HG03280 (cell line): ENCODE data around the gene AIP.
"Not testable (repeated sequence)": the region's sequence is repeated elsewhere in the genome, so short reads cannot be mapped to it uniquely, and the experiment has no call there.

Experiments used
- ATAC-seq: cut with Tn5 transposase; IDR thresholded peaks from one replicate; pipeline ENCODE4 v1.9.1; 2021; ENCODE audit warnings: mild to moderate bottlenecking, moderate library complexity; ENCODE audit not compliant: unreplicated experiment

AIP gene

GRCh38 chr11:67448220-67448609, 34.6 kb upstream of the AIP start:
- no peak for ATAC-seq

- no peak for ATAC-seq
Observed at GRCh38 chr11:67449116-67449844, 33.5 kb upstream of the AIP start.

GRCh38 chr11:67450796-67451657, 31.8 kb upstream of the AIP start:
- ATAC-seq, result no peak

DNA sequence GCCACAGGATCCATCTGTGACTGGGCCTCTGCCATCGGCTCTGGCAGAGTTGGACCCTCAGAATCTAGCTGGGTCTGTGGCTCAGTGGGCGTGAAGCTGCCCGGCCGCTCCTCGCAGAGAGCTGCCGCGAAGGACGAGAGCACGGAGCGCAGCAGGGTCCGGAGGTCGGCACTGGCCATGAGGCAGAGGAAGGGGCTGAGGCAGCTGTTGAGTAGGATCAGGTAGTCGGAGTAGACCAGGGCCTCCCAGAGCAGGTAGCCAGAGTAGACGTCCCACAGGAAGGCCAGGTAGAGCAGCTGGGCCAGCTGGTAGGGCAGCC, 31.2 kb upstream of the AIP start:
- ATAC-seq, result no peak

DNA sequence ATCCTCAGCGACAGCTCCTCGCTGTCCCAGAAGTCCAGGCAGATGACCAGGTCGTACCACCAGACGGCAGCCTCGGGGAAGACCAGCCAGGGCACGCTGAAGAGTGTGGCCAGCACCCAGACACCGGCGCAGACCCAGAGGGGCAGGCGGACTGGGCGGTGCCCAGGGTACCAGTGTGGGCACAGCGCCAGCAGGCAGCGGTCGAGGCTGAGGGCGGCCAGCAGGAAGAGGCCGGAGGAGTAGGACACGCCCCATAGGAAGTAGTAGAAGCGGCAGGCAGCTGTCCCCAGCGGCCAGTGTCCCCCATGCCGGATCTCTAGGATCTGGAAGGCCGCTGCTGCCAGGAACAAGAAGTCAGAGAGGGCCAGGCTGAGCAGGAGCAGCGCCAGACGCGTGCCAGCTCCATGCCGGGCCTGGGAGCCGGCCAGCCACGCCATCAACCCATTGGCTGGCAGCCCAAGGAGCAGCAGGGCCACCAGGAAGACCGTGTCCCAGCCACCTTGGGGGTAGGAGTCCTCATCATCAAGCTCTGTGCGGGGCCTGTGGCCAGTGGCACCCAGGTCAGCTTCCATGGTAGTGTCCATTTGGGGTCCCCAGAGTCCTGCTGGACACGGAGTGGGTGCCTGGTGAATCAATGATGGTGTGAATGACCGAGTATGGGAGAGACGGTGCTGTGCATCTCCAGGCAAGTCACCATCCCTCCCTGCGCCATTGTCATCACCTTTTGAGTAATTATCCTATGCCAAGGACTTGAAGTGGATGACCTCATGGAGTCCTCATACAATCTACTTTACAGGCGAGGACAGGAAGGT, 30.5 kb upstream of the AIP start, which contains the start of gene GPR152:
GPR152 (minus strand) TSS at position 589 of the 812 bp plus-strand sequence; CDS start at position 584, 5 bp downstream.
- no peak for ATAC-seq

GRCh38 chr11:67453816-67454732, 28.8 kb upstream of the AIP start:
- ATAC-seq, result no peak

GRCh38 chr11:67455054-67455453, 27.8 kb upstream of the AIP start, which contains the start of gene CABP4:
Gene CABP4, plus strand, starts transcription at chr11:67455354. Its CDS starts 70 bp downstream, at chr11:67455424.
- no peak for ATAC-seq

- ATAC-seq, result no peak
Observed at GRCh38 chr11:67456068-67456705, 26.6 kb upstream of the AIP start.

DNA sequence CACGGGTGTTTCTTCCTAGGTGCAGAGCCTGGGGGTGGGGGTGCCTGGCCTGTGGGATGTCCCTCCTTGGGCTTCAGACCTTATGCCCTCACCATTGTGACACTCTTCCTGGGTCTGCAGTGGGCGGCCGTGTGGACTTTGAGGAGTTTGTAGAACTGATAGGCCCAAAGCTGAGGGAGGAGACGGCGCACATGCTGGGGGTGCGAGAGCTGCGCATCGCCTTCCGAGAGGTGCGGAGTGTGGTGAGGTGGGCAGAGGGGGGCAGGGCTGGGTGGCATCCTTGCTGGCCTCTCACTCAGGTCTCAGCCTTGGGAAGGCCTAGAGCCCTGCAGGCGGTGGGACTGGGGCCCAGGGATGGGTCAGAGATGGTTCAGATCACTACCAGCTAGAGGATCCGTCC, 25.4 kb upstream of the AIP start:
- no peak for ATAC-seq

DNA sequence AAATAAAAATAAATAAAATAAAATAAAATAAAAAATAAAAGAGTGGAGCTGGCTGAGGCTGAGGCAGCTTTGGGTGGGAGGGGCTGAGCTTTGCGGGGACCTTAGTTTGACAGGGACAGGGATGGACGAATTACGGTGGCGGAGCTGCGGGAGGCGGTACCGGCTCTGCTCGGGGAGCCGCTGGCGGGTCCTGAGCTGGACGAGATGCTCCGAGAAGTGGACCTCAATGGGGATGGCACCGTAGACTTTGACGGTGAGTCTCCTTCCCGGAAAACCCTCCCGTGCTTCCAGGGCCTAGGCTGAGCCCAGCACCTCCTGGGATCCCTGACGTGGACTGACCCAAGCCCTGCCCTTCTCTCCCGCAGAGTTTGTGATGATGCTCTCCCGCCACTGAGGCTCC, 24.6 kb upstream of the AIP start:
- ATAC-seq, result no peak

DNA sequence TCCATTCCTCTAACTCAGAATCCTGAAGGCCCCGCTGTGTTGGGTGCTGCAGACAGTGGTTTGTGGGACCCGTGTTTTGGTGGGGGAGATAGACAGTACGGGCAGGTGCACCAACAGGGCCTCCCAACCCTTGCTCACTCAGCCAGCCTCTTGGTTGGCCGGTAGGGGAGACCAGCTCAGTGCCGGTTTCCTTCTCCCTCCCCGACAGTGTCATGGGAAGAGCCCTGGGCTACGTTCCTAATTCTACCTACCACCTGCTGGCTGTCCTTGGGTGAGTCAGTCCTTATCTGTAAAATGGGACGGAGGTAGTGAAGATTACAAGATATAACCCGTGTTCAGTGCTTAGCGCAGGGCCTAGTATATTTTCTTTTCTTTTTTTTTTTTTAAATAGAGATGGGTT, 19.6 kb upstream of the AIP start:
- ATAC-seq, result no peak

- no peak for ATAC-seq
Observed at GRCh38 chr11:67463680-67464410, 19.0 kb upstream of the AIP start.

DNA sequence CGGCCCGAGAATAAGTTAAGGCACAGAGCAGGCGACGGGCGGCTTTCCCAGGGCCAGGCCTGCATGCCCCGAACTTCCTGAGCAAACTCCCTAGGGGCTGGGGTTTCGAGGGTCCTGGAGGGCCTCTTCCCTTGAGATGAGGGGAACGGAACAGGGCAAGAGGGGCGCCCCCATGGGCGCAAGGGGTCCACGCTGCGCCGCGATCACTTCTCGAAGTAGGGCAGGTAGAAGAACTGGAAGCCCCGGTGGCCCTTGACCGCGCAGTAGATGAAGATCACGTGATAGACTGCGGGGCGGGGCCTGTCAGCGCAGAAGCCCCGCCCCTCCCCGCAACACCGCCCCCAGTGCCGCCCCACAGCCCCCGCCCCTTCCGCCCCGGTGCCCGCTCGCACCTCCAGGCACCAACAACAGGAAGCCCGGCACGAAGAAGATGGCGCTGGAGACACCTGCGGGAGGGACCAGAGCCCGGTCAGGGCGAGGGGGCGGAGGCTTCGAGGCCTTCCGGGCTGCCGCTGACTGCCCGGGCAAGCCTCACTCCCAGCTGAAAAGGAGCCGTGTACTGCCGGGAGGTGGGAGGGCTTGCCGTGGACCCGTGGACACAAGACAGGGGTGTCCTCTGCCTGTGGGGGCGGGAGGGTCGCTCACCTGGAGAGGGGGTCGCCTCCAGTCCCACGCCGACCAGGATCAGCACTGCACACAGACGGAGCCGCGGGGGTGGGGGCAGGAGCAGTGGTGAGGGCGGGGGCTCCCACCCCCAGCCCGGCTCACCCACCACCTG, 18.2 kb upstream of the AIP start:
- peak; percentile 68 for ATAC-seq

- no peak for ATAC-seq
Observed at GRCh38 chr11:67465189-67465510, 17.7 kb upstream of the AIP start.

GRCh38 chr11:67465530-67465929, 17.3 kb upstream of the AIP start:
- not testable (repeated sequence) for ATAC-seq

- ATAC-seq, result no peak
Observed at GRCh38 chr11:67466367-67466766, 16.5 kb upstream of the AIP start.

- no peak for ATAC-seq
Observed at GRCh38 chr11:67466962-67467771, 15.7 kb upstream of the AIP start.

DNA sequence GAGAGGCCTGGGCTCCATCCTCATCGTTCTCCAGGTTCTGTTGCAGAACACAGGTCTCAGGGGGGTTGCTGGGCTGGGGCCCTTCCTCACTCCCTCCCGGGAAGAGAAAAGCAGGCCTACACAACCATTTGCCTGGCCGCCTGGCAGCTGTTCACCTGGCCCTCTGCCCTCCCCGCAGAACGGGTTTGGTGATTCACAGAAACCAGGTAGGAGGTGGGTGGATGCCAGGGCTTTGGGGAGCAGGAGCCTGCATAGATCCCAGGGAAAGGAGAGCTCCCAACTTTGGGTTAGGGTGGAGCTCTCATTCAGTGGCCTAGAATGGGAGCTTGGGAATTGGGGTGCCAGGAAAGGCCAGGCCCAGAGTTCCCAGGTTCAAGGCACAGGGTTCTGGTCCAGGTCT, 14.8 kb upstream of the AIP start:
- no peak for ATAC-seq
